ENCODE data around the gene TRIM47. TPM values are rescaled to one million over a fixed set of nuclear protein-coding genes. Genes with fewer than 3 reads are reported as not detected.
A peak's percentile ranks its signal among the peaks of the same experiment; 100 is the strongest.

The TRIM47 gene
- total and polyA plus RNA-seq, 2 of the 13 experiments (the other 11 are each of a cell fraction or from before 2014, with no cell fraction given), result 33.5 to 82.0 TPM

- TF ChIP-seq ZNF24 (IDR thresholded peaks at IDR 0.05) (0 out of 2 replicates have a peak, but pooled peaks have one; percentile 12), ZNF724P (CRISPR knock-in tag; IDR thresholded peaks at IDR 0.05; ENCODE audit: borderline replicate concordance) (no peak), ZNF773 (CRISPR knock-in tag; IDR thresholded peaks at IDR 0.05; ENCODE audit: borderline replicate concordance) (no peak), MIXL1 (CRISPR knock-in tag; IDR thresholded peaks at IDR 0.05) (peak; percentile 93), ZBTB34 (CRISPR knock-in tag; IDR thresholded peaks at IDR 0.05) (peak; percentile 92), ZNF383 (CRISPR knock-in tag; IDR thresholded peaks at IDR 0.05; ENCODE audit: borderline replicate concordance) (no peak), ZNF343 (CRISPR knock-in tag; IDR thresholded peaks at IDR 0.05) (no peak), GATA4 (IDR thresholded peaks at IDR 0.05; ENCODE audit: borderline replicate concordance, low read depth) (peak; percentile 32; the same call in 1 of the 2 replicates), ZNF30 (CRISPR knock-in tag; IDR thresholded peaks at IDR 0.05) (0 out of 2 replicates have a peak, but pooled peaks have one; percentile 6), HOXA5 (CRISPR knock-in tag; IDR thresholded peaks at IDR 0.05) (peak; percentile 96; the same call in 1 of the 2 replicates), HOXA3 (CRISPR knock-in tag; IDR thresholded peaks at IDR 0.05) (peak; percentile 95), POLR2AphosphoS5 (IDR thresholded peaks at IDR 0.05; ENCODE audit: low read depth, low read length) (peak; percentile 67), ZSCAN21 (CRISPR knock-in tag; IDR thresholded peaks at IDR 0.05; ENCODE audit: borderline replicate concordance) (peak; percentile 86; the same call in 1 of the 2 replicates), ZNF776 (CRISPR knock-in tag; IDR thresholded peaks at IDR 0.05) (no peak; the same call in 1 of the 2 replicates), RELA (CRISPR knock-in tag; IDR thresholded peaks at IDR 0.05) (0 out of 2 replicates have a peak, but pooled peaks have one; percentile 81)
- TF ChIP-seq, protein P1, sequence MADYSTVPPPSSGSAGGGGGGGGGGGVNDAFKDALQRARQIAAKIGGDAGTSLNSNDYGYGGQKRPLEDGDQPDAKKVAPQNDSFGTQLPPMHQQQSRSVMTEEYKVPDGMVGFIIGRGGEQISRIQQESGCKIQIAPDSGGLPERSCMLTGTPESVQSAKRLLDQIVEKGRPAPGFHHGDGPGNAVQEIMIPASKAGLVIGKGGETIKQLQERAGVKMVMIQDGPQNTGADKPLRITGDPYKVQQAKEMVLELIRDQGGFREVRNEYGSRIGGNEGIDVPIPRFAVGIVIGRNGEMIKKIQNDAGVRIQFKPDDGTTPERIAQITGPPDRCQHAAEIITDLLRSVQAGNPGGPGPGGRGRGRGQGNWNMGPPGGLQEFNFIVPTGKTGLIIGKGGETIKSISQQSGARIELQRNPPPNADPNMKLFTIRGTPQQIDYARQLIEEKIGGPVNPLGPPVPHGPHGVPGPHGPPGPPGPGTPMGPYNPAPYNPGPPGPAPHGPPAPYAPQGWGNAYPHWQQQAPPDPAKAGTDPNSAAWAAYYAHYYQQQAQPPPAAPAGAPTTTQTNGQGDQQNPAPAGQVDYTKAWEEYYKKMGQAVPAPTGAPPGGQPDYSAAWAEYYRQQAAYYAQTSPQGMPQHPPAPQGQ (CRISPR knock-in tag; IDR thresholded peaks at IDR 0.05; ENCODE audit: borderline replicate concordance), result no peak; the same call in none of the 2 replicates
- TF ChIP-seq, protein P2, sequence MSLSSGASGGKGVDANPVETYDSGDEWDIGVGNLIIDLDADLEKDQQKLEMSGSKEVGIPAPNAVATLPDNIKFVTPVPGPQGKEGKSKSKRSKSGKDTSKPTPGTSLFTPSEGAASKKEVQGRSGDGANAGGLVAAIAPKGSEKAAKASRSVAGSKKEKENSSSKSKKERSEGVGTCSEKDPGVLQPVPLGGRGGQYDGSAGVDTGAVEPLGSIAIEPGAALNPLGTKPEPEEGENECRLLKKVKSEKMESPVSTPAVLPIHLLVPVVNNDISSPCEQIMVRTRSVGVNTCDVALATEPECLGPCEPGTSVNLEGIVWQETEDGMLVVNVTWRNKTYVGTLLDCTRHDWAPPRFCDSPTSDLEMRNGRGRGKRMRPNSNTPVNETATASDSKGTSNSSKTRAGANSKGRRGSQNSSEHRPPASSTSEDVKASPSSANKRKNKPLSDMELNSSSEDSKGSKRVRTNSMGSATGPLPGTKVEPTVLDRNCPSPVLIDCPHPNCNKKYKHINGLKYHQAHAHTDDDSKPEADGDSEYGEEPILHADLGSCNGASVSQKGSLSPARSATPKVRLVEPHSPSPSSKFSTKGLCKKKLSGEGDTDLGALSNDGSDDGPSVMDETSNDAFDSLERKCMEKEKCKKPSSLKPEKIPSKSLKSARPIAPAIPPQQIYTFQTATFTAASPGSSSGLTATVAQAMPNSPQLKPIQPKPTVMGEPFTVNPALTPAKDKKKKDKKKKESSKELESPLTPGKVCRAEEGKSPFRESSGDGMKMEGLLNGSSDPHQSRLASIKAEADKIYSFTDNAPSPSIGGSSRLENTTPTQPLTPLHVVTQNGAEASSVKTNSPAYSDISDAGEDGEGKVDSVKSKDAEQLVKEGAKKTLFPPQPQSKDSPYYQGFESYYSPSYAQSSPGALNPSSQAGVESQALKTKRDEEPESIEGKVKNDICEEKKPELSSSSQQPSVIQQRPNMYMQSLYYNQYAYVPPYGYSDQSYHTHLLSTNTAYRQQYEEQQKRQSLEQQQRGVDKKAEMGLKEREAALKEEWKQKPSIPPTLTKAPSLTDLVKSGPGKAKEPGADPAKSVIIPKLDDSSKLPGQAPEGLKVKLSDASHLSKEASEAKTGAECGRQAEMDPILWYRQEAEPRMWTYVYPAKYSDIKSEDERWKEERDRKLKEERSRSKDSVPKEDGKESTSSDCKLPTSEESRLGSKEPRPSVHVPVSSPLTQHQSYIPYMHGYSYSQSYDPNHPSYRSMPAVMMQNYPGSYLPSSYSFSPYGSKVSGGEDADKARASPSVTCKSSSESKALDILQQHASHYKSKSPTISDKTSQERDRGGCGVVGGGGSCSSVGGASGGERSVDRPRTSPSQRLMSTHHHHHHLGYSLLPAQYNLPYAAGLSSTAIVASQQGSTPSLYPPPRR (CRISPR knock-in tag; IDR thresholded peaks at IDR 0.05; ENCODE audit: borderline replicate concordance), result peak; percentile 94
- TF ChIP-seq, protein P3, sequence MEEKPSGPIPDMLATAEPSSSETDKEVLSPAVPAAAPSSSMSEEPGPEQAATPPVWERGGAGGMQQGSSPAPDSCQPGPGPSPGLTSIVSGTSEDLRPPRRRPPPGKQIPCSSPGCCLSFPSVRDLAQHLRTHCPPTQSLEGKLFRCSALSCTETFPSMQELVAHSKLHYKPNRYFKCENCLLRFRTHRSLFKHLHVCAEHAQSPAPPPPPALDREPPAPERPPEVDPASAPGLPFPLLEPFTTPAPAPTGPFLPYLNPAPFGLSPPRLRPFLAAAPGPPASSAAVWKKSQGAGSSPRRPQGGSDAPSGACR (CRISPR knock-in tag; IDR thresholded peaks at IDR 0.05), result peak; percentile 93
These were observed 5.7 kb downstream of the TRIM47 start (continued) for GRCh38 chr17:75872434-75873351.

Data from HepG2 (cell line).